ENCODE measurements around the gene SEL1L.

DNA sequence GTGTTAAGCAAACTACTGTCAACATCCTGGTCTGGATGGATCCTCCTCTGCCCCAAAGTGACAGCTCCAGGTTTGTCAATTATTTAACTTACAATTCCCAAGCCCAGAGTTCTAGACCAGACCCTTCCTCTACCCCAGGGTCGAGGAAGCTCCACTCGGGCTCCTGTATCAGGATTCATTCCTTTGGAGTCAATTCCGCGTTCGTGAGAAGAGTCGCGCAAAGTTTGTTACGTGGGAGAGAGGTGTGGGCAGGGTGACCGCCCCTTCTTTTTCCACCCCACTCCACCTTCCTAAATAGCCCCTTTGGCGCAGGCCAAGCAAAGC lies 479 bp downstream of the SEL1L start:
- no peak for TF ChIP-seq POLR2A (IDR thresholded peaks at IDR 0.05; ENCODE audit: low read length)
- TF ChIP-seq GATA1 (IDR thresholded peaks at IDR 0.05; ENCODE audit: low read depth, low read length) = no peak
